GM18526 (cell line): ENCODE measurements around the gene ZNF14.

Experiments used
- POLR2A ChIP-seq: IDR thresholded peaks from 3 replicates; pipeline ENCODE4 v1.6.1; 2011; ENCODE audit not compliant: insufficient read length; ENCODE audit errors: extremely low read depth

ZNF14 gene

GRCh38 chr19:19748249-19748938, 15.5 kb upstream of the ZNF14 start:
- TF ChIP-seq POLR2A, result no peak

GRCh38 chr19:19747357-19748220, 14.7 kb upstream of the ZNF14 start:
- TF ChIP-seq POLR2A, result no peak

- no peak for TF ChIP-seq POLR2A
Measured at GRCh38 chr19:19746286-19747213, 13.6 kb upstream of the ZNF14 start.

GRCh38 chr19:19745496-19746285, 12.8 kb upstream of the ZNF14 start:
- no peak for TF ChIP-seq POLR2A

GRCh38 chr19:19744641-19745040, 11.7 kb upstream of the ZNF14 start:
- no peak for TF ChIP-seq POLR2A

GRCh38 chr19:19743176-19743575, 10.3 kb upstream of the ZNF14 start:
- TF ChIP-seq POLR2A, result no peak

GRCh38 chr19:19742773-19743172, 9.9 kb upstream of the ZNF14 start:
- no peak for TF ChIP-seq POLR2A

- no peak for TF ChIP-seq POLR2A
Measured at GRCh38 chr19:19741184-19741583, 8.3 kb upstream of the ZNF14 start.

GRCh38 chr19:19740755-19741154, 7.8 kb upstream of the ZNF14 start:
- no peak for TF ChIP-seq POLR2A

GRCh38 chr19:19738564-19738963, 5.7 kb upstream of the ZNF14 start:
- TF ChIP-seq POLR2A, result no peak

GRCh38 chr19:19737559-19738332, 4.8 kb upstream of the ZNF14 start:
- no peak for TF ChIP-seq POLR2A

- TF ChIP-seq POLR2A, result no peak
Measured at GRCh38 chr19:19721896-19722295, 11.0 kb downstream of the ZNF14 start.

GRCh38 chr19:19719798-19720197, 13.1 kb downstream of the ZNF14 start:
- TF ChIP-seq POLR2A, result no peak
